DND-41 (cell line): ENCODE measurements around the gene TYMS.

Experiments
- EZH2 ChIP-seq: IDR thresholded peaks from 3 replicates; pipeline ENCODE4 v1.6.1; 2012; ENCODE audit warnings: borderline replicate concordance, low read depth, mild to moderate bottlenecking, moderate library complexity, low read length, inconsistent platforms; ENCODE audit not compliant: severe bottlenecking
- TF ChIP-seq, protein P1 (sequence below): IDR thresholded peaks from 2 replicates; pipeline ENCODE4 v1.5.1; 2012; ENCODE audit warnings: borderline replicate concordance, low read length, moderate library complexity, mild to moderate bottlenecking; ENCODE audit not compliant: poor library complexity, severe bottlenecking; ENCODE audit errors: extremely low read depth

GRCh38 chr18:621291-622043, 36.0 kb upstream of the TYMS start:
- no peak for TF ChIP-seq EZH2
- TF ChIP-seq, protein P1, sequence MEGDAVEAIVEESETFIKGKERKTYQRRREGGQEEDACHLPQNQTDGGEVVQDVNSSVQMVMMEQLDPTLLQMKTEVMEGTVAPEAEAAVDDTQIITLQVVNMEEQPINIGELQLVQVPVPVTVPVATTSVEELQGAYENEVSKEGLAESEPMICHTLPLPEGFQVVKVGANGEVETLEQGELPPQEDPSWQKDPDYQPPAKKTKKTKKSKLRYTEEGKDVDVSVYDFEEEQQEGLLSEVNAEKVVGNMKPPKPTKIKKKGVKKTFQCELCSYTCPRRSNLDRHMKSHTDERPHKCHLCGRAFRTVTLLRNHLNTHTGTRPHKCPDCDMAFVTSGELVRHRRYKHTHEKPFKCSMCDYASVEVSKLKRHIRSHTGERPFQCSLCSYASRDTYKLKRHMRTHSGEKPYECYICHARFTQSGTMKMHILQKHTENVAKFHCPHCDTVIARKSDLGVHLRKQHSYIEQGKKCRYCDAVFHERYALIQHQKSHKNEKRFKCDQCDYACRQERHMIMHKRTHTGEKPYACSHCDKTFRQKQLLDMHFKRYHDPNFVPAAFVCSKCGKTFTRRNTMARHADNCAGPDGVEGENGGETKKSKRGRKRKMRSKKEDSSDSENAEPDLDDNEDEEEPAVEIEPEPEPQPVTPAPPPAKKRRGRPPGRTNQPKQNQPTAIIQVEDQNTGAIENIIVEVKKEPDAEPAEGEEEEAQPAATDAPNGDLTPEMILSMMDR, result no peak
